GM12873 (cell line): ENCODE data around the gene PITPNB.

Experiments used
- CTCF ChIP-seq: IDR thresholded peaks from 2 replicates; pipeline ENCODE4 v1.5.1; 2012; ENCODE audit warnings: low read depth, mild to moderate bottlenecking, moderate library complexity, low read length, control low read depth; ENCODE audit not compliant: insufficient read depth; ENCODE audit errors: missing control alignments

PITPNB gene

DNA sequence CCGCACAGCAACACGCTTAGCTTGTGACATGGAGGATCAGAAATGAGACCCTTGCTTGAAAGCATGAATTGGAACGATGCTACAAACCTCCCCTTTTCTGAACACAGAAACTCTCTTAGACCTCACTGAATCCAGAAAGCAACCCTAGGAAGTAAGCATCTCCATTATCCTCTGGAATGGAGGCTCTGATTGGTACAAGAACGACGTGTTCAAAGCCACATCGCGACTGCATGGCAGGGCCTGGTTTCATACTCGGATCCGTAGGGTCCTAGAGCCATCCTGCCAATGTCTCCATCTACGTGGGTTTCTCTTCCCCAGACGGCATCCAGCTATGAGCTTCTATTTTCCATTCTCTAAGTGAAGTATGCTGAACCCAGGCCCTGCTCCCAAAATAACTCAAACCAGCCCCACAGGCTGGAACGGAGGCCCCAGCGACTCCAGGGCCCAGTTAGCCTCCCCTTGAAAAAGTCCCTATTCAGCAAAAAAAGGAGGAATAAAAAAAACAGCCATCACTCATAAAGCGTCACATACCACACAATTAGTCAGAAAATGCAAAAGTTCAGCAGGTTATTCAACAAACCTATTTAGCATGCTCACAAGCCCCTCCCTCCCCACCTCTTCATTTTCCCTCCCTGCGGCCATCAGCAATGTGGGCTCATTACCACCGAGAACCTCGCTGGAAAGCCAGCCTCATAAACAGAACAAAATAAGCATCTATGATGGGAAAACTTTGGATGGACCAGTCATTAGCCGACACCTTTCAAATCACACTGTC lies 110.4 kb downstream of the PITPNB start:
- no peak for TF ChIP-seq CTCF

DNA sequence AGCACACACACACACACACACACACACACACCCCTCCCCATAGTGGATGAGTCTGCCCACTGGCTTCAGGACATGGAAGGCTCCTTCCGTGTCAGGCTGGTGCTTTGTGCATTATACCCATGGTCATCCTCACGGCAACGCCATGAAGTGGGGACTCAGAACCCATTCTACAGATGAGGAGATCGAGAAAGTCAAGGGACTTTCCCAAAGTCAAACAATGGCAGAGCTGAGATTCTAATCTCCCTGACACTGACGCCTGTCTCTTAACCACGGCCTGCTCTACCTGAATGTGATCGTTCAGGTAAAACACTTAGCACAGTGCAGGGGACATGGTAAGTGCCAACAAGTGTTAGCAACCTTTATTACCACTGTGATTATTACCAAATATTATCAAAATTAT lies 113.2 kb downstream of the PITPNB start:
- TF ChIP-seq CTCF = no peak

DNA sequence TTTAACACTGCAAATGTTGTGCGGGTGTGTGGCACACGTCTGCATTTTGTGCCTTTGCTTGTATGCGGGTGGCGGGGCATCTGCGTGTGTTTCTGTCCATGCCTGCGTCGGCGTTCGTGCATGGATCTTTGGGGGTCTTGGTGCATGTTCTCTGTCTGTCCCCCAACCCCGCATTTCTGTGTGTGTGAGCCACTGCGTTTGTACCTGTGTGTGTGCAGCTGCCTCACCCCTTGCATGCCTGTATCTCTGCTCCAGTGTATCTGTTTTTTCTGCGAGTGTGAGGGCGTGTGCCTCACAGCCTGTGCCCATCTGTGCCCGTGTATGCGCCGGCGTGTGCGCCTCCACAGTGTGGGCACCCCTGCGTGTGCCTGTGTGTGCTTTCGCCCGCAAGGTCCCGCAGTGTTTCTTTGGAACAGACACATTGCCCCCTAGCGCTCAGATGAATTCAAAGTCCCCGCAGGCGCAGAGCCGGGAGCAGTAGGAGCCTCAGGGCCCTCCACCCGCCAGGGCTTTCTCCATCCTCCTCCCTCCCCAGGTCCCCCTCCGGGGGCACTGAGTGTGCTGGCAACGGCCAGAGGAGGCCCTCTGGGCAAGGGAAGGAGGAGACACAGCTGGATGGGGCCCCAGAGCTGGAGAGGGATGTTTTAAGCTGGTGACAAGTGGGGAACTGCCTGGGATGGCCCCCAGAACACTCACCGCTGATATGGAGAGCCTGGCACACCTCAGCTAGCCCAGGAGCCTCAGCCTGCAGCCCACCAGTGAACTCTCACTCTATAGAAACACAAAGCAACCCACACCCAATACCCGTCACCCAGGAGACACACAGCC lies 114.4 kb downstream of the PITPNB start:
- TF ChIP-seq CTCF = peak; percentile 62

DNA sequence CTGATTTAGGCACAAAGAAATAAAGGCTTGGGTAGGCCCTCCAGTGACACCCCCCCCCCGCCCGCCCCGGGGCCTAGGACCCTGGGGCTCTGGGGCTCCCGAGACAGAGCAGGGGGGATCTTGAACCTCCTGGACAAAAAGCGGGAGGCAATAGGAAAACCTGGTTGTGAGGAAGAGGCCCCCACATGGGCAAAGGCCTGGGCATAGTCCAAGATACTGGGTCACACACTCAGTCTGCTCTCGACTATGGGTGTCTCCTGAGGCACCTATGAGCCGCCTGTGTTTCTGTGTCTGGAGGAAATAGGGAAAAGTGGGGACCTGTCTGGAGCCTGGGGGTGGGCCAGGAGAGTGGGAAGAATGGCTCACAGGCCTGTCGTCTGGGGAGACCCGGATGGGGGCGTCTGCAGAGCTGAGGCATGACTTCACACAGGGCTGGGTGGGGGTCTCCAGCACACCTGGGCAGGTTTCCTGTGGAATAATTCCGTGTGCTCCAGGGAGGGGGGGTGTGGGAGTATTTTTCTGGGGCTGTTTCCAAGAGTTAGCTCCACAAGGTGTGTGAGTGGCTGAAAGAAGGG lies 115.1 kb downstream of the PITPNB start:
- no peak for TF ChIP-seq CTCF

GRCh38 chr22:27802346-27803073 lies 116.5 kb downstream of the PITPNB start:
- no peak for TF ChIP-seq CTCF
